NCI-H69 (cell line): ENCODE measurements around the gene SLK.

Experiments used
- DNase-seq: peaks from one replicate; lab custom pipeline; 2025; lab: John Stamatoyannopoulos, UW

The SLK gene

GRCh38 chr10:104033401-104033930 is 66.5 kb downstream of the SLK start:
- no peak for DNase-seq

- DNase-seq, result no peak
Measured at GRCh38 chr10:104033966-104034365, 67.0 kb downstream of the SLK start.

DNA sequence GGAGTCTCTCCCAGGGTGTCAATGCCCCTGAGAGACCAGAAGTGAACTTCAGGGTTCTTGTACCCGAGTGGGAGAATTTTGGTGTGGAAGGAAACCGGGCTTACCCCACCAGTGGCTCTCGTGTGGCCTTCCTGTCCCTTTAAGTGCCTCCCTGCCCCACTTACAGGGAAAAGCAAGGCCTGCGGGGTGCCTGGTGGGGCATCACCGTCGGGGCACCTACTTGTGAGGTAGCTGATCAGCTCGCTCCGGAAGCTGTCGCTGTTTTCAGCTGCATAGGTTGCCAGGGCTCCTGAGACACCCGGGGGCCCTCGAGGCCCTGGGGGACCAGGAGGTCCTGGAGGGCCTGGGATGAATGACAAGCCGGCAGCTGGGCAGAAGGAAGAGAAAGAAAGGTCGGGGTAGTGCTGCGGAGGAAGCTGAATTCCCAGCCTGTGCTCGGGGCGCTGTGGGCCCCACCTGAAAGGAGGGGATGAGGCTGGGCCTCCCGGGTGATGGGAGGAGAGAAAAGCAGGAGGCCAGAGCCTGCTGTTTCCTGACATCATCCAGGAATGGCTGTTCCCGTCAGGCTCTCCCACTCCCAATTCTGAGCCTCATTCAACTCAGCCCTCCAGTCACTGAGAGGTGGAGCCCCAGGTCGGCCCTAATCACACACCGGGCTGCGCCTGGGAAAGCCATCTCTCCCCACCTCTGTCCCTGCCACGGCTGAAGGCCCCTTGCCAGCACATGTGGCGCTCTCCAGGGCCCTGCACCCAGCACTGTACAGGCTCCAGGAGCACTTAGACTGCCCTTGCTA is 67.7 kb downstream of the SLK start:
- no peak for DNase-seq

DNA sequence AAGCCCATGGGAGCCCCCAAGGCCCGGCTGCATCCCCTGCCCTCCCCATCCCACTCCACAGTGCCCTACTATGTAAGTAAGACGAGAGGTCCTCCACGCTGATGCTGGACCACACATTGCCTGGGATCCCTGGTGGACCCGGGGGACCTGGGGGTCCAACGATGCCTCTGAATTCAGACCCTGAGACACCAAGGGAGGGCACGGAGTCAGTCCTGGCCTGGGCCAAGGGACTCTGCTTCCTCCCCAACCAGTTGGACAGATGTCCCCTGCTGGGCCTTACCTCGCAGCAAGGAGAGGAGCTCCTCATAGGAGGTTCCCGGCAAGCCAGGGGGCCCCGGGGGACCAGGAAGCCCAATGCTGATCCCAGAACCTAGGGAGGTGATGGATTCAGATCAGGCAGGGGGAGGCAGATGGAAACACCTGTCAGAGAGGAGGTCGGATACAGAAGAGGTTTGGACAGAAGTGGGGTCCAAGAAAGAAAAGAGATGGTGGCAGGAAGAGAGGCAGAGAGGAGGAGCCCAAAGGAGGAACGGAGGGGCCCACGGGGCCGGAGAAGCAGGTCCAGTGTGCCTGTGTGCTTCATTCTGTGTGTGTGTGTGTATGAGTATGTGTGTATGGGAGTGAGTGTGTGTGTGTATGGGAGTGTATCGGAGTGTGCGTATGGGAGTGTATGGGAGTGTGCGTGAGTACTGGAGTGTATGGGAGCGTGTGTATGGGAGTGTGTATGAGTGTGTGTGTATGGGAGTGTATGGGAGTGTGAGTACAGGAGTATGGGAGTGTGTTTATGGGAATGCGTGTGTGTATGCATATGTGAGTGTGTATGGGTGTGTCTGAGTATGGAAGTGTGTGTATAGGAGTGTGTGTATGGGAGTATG is 68.5 kb downstream of the SLK start:
- no peak for DNase-seq

GRCh38 chr10:104036069-104036384 is 69.1 kb downstream of the SLK start:
- DNase-seq, result no peak

- DNase-seq, result no peak
Measured at GRCh38 chr10:104036518-104037260, 69.7 kb downstream of the SLK start.

- peak; percentile 96 for DNase-seq
Measured at GRCh38 chr10:104037261-104037951, 70.5 kb downstream of the SLK start.

DNA sequence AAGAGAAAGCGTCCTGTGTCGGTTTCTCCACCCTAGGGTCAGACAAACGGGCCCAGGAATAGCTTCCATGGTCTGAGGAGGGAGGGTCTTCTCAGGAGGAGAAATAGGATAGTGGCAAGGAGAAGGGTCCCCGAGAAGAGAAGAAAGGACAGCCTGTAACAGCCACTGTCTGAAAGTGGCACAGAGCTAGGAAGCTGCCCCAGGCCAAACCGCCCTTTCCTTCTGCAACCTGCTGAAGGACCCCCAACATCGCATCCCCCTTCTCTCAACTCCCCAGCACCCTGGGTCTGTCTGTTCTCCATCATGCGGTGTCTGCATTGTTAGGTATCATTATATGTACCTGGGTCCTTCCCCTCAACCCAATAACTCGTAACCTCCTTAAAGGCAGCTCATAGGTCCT is 71.6 kb downstream of the SLK start:
- no peak for DNase-seq

- DNase-seq, result no peak
Measured at GRCh38 chr10:104038958-104039752, 72.2 kb downstream of the SLK start.

GRCh38 chr10:104040382-104040781 is 73.4 kb downstream of the SLK start:
- DNase-seq, result no peak

DNA sequence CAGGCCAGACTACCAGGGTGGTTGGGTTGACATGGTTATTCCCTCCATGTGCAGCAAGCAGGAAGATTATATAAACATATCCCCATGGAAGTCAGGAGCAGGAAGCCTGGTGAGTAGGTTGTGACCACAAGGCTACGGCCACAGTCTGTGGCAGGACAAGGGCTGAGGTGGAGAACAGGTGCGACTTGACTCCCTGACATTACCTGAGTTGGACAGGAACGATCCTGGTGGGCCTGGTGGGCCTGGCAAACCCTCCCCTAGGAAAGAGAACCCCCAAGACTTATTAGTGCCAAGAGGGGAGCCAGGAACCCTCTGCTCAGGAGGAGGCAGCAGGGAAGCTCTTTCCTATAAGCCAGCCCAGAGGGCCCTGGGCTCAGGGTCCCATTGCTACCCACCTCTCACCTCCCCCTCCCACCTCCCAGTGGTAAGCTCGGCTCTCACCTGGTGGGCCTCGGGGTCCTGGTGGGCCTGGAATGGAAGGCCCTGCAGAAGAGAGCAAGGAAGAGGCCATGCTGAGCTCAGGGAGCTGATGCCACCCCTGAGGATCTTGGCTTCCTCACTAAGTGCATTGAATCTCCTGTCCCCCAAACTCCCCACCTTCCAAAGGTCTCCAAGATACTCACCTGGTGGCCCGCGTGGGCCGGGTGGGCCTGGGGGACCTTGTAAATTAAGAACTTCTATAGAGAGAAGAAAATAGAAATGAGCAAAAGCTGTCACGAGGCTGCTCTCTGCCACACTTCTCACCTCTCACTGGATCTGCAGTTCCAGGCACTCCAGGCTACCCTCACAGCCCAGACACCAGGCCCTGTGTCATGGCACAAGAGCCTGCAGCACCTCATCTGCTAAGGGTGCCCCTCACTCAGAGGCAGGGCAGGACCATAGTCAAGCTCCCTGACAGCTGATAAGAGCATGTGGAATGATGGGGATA is 74.2 kb downstream of the SLK start:
- DNase-seq, result no peak

DNA sequence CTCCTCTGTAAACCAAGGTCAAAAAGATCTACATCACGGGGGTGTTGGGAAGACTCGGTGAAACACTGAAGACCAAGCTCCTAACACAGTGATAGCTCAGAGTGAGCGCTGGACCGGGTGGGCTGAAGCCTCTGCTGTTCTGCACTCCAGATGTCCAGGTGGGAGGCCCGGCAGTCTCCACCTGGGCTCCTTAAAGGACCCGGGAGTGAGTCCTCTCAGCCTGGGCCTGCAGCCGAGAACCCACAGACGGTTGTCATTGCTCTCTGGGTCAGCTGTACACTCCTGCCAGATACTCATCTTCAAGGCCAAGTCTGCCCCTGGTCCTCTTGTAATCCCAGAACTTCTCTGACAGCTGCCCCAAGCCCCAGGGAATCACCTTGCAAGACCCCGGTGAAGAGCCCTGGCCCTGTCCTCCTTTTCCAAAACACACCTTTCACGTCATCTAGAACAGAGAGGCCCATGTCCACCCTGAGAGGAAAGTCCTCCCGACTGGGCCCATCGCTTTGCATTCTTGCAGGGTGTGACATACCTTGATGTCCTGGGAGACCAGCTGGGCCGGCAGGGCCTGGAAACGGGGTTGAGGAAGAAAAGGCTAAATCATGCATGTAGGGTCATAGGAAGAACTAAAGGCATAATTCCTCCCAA is 75.1 kb downstream of the SLK start:
- DNase-seq, result no peak

DNA sequence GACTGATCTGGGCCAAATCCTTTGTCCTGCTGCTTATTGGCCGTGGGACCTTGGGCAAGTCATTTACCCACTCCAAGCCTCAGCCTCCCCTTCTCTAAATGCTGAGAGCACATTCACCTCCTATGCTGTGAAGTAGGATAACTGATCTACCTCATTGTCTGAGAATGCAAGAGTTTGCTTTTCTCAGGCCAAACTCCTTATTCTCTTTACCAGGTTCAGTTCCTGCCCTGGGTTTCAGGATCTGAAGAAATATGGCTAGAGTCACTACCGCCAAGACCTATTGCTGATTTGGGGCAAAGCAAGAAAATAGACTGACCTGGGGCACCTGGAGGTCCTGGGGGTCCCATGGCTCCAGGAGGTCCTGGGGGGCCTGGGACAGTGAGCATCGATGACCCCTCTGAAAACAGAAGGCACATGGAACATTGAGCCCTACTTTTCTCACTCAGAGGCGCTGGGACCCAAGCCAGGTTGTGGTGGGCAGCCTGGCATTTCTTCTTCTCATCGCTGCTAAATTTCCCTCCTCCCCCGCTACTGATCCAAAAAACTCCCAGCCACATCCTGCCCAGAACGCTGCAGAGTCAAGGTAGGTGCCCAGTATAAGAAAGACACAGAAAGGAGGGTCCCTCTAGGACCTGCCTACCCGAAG is 76.4 kb downstream of the SLK start:
- no peak for DNase-seq

GRCh38 chr10:104043854-104044253 is 76.9 kb downstream of the SLK start:
- DNase-seq, result no peak

- peak; percentile 49 for DNase-seq
Measured at GRCh38 chr10:104045151-104046089, 78.5 kb downstream of the SLK start.

DNA sequence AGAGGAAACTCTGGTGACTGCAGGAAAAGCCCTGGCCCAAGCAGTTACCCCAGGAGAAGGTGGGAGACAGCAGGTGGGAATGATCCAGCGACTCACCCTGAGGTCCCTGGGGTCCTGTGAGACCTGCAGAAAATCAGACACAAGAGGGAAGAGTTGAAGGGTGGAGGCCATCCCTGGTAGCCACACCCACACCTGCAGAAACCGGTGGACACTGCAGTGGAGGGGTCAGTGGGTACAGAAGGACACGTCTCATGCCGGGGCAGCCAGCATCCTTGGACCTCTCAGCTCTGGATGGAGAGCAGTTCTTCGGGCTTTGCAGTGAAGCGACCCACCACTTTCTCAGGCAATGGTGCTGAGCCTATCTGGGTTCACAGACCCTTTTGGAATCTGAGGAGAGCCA is 79.7 kb downstream of the SLK start:
- DNase-seq, result no peak

DNA sequence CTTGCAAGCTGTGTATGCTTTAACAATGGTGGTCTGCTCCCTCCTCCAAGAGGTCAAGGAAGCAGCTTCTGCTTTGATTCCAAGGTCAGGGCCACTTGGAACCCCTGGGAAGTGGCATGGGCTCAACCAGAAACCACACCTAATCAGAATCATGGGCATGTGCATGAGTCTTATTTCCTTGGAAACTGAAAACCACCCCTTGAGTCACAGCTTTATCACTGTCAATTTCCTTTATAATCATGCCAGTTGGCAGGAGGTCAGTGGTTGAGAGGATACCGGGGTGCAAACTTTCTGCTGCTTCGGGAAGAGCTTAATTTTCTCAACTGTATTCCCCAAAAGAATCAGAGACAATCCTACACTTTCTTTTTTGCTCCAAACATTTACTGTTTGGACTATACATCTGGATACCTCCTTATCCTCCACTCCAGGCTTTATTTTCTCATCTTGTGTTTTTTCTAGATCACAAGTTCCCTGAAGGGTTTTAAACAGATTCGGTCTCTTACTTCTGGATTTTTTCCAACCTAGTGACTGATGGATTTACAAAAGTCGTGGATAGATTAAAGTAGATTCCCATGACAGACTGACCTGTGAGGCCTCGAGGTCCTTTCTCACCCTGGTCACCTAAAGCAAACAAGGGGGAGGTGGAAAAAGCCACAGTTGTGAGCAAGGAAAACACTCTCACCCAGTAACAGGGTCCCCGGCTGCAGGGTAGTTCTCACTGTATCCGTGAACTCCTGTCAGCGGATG is 82.7 kb downstream of the SLK start:
- DNase-seq, result no peak
